ENCODE results near the gene FBXO31.
A peak's percentile ranks its signal among the peaks of the same experiment; 100 is the strongest.

FBXO31 gene, protein sequence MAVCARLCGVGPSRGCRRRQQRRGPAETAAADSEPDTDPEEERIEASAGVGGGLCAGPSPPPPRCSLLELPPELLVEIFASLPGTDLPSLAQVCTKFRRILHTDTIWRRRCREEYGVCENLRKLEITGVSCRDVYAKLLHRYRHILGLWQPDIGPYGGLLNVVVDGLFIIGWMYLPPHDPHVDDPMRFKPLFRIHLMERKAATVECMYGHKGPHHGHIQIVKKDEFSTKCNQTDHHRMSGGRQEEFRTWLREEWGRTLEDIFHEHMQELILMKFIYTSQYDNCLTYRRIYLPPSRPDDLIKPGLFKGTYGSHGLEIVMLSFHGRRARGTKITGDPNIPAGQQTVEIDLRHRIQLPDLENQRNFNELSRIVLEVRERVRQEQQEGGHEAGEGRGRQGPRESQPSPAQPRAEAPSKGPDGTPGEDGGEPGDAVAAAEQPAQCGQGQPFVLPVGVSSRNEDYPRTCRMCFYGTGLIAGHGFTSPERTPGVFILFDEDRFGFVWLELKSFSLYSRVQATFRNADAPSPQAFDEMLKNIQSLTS

DNA sequence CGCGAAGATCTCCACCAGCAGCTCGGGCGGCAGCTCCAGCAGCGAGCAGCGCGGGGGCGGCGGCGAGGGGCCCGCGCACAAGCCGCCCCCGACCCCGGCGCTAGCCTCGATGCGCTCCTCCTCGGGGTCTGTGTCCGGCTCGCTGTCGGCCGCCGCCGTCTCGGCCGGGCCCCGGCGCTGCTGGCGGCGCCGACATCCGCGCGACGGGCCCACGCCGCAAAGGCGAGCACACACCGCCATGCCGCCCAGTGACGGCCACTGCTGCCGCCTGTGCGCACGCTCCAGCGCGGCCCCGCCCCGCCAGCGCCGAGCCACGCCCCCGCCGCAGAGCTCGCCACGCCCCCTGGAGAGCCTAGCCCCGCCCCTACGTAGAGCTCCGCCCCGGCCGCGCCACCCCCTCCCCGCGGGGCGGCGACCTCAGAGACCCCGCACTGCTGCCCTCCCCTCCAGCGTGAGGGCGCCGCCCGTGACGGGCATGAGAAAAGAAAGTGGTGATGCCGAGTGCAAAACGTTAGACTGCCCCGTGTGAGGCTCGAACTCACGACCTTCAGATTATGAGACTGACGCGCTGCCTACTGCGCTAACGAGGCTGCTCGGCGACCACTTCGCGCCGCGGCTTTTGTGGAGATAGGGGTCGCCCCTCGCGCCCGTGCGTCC, at the start of gene FBXO31:
Gene FBXO31, minus strand, starts transcription at position 272 of the 657 bp plus-strand sequence. Its CDS starts 32 bp downstream, at position 240.
- DNase-seq: peak; percentile 93

DNA sequence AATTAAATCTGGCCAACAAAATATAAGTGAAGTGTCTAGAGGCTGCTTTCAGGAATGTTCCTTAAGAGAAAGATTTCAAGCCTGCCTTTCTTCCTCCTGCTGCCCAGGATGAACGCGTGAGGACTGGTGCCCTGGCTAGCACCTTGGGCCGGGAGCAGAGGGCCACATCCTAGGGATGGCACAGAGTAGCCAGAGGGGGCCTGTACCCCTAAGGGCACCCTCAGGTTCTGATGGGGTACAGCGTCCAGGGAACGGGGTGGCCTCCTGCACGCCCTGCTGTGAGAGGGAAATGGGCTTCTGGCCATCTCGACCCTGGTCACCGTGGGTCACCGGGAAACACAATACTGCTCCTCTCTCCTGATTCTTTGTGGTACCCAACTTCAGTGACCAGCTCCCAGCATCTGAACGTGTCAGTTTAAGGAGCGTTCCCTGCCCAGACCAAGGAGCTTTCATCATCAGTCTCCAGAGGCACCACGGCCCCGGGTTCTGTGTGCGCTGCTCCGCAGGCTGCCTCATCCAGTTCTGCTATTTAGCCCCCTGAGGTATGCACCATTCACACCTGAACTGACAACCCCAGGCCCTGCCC, 48.8 kb upstream of the FBXO31 start:
- DNase-seq: no peak

DNA sequence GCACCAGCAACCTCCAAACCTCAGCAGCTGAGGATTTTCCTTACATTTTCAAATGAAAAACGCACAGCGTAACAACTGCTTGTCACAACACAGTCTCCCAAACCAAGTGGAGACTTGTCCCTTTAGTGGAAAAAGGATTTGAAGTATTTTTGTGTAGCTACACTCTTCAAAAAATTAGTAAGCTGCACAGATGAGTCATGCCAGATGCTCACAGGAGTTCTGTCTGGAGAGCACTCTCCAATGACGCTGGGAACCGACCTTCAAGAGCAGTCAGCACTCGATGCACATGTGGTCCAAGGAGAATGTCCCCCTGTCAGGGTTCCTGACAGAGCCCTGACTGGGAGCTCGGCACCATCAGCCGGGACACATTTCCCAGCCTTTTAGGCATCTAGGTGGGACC, 48.4 kb upstream of the FBXO31 start:
- DNase-seq: no peak

DNA sequence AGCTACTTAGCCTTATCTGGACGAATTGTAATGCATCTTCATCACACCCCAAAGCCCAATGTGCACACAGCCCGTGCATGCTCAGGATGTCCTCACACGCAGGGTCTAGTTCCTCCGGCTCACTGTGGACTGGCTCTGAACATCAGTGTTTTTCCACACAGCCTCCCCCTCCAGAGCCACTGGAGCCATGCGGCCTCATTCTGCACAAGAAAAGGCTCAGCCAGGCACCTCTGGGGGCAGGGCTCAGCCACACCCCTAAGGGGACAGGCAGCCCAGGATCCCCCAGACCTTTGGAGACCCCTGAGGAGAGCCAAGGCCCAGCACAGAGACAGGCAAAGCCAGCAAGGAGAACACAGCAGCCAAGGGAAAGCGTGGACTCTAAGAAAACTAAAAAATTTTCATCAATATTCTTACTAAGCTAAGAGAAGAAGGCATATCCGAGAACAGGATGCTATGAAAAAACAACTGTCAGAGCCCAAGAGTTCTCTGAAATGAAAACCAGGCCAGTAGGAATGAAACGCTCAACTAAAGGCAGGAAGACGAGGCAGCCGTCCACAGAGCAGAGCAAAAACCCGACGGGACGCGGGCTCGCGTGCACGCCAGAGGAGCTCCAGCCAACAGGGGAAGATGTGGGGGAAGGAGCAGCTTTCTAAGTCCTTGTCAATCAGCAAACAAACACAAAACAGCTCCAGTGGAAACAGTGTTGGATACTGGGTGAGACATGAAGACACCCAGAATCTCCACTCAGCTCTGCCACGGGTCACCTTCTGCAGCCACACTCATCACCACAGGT, 43.0 kb upstream of the FBXO31 start:
- no peak for DNase-seq

DNA sequence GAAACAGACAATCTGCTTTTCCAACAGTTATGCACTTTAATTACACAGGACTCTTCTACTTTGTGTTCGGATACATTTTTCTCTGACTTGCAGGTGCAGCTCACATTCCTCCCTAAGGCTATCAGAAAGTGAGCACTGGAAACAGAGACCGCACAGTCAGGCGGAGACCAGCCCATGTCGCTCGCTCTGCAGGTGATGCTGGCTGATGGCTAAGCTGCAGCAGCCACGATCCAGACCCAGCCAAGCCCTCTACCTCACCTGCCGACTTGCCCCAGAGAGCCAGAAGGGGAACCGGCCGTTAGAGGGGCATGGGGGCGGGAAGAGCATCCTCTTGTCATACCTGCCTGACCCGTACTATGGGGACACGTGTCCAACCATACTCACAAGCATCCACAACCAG, 42.4 kb upstream of the FBXO31 start:
- no peak for DNase-seq

DNA sequence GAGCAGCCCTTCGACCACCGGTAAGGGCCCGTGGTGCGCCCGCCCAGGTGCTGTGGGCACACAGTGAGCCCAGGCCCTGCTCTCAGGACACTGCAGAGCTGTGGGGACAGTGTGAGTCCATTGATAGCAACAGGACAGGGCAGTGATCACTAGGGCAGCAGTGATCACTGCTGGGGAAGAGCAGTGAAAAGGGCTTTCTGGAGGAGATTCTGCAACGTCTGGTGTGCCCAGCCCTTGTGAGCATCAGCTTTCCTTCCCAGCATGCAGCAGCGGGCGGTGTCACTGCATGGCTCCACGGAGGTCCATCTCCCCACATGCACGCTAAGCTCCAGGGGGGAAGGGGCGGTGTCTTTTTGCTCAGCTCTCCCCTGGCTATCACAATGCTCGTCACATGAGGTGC, 40.7 kb upstream of the FBXO31 start:
- DNase-seq: no peak

DNA sequence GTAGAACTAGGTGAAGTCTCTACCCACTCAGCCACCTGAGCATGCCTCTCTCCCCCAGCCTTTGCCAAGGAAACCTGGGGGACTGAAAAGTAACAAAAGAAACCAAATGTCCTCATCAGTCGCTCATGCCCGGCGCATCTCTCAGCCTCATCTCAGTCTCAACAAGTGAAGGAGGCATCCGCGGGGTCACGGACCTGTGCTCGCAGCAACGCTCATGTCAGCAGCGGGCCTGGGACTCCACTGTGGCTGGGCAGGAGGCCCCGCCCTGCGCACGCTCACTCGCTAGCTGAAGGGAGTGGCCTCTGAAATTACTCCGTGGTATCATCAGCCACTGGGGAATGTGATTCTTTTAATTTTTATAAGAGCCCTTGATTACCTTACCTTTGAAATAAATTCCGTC, 39.9 kb upstream of the FBXO31 start:
- no peak for DNase-seq

DNA sequence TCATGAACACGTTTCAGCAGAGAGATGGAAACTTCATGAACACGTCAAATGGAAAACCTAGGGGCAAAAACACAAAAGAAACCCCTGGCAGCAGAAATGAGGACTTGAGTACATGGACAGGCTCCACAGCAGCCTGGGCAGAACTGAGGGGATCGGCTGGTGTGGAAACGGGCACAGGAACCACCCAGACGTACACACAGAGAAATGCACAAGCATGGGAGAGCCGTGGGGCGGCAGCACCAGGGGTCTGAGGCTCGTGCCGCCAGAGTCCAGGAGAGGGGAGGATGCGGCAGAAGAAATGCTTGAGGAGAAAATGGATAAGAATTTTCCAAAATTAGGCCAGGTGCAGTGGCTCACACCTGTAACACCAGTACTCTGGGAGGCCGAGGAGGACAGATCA, 38.5 kb upstream of the FBXO31 start:
- DNase-seq: no peak

DNA sequence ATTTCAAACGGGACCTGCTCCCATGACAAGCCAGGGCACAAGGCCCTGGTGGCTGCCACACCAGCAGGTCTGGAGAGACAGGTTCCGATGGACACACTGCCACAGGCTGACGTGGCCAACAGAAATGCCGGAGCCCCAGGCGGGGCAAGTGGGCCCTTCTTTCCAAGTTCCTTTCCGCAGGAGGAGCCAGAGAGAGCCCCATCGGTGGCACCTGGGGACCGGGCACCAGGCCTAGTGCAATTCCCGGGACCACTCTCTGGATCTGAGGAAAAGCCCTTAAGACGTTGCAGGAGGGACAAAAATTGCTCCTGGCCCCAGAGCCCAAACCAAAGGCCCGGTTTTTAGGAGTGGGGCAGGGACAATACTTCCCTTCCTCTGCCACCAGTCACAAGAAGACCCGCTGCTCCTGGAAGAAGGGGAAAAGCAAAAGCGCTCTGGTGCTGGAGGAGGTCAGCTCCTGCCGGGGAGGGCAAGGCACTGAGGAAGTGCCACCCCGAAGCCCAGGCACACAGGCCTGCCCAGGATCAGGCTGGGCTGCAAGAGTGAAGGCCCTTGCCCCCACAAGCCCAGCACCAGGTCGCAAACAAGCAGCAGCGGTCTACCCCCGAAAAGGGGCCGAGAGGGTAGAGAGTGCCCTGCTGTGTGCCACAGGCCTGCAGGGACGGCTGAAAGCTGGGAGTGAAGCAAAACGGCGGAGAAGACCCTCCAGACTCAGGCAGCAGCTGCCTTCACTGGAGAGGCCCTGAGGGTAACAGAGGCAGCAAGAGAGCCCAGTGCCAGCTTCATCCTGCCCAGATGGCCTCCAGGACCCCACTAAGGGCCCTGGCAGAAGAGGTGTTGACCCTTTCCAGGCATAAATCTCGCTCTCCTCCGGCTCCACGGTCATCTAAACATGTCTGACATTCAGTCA, 37.7 kb upstream of the FBXO31 start:
- no peak for DNase-seq

DNA sequence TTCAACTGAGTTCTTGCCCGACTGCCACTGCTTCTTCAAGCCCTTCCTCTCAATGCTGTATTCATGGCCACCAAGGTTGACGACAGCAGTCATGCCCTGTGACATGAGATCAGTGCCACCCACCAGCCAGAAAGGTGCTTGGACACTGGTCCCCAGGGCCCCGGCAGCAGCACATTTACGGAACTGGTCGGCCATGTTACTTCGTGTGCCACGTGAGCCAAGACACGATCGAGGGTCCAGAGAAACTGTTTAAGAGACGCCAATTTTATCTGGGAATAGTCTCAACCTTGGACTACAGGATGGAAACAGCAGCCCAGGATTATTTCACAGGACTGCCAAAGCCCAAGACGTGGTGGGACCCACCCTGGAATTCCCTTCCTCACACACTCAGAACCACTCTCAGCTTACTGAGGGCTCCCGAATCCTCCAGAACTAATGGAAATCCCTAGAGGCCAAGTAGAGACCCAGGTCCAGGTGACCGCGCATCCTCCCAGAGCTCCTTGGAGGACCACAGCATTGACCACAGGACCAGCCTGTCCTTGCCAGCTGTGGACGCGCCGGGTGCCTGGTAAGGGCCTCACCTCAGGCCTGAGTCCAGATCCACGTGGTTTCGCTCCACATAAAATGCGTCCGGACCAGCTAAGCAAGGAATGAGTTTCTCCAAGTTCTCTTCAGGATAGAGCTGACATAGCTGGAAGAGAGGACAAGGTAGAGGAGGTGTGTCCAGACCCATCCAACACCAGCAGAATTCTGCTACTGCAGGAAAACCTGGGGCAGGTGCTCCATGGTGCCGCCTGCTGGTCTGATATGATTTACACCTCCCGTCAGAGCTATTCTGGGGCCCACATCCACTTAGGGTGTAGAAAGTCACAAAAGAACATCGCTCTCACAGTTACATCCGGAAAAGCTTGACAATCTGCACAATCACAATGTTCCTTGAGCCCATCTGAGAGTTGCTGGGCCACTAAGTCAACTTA, 36.7 kb upstream of the FBXO31 start:
- no peak for DNase-seq

DNA sequence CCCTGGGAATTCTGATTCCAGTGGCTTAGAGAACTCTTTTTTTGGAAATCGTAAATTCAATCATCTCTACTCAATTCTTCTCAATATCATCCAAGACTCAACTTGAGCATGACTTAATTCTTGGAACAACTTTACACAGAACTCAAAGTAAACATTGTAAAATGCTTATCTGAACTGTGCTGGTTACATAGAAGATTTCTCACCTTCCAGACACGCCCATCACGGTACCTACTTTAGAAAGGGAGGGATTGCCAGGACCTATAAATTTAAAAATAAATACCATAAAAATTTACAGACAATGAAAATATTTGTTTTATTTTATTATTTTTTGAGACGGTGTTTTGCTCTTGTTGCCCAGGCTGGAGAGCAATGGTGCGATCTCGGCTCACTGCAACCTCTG, 35.1 kb upstream of the FBXO31 start:
- no peak for DNase-seq

DNA sequence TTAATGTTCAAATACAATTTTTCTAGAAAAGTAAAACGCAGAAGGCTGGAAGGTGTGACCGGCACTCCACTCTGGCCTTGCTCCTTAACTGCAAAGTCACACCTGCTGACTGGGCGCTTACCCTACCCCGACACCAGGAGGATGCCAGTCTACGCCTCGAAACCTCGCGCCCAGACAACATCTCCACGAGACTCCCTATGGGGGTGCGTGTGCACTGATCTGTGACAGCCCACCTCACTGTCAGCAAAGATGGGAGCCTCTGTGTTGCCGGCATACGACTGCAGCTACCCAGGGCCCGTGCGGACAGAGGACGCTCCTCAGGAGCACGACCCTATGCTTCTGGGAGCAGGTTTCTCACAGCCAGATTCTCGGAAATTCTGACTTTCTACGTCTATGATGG, 34.6 kb upstream of the FBXO31 start:
- DNase-seq: no peak

DNA sequence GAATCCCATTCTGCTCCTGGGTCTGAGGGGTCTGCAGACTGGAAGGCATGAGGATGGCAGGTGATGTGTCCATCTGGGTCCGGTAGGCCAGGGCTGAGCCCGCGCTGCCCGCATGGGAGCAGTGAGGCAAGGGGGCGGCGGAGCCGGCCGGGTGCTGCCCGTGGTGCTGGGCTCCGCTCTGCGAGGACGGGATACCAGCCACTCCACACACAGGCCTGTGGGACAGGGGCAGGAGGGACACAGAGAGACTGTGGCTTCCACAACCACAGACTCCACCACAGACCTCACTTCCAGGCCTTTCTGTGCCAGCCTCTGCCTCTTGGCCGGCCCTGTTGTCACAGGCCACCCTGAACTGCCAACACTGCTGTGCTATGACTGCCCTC, 33.9 kb upstream of the FBXO31 start:
- no peak for DNase-seq

DNA sequence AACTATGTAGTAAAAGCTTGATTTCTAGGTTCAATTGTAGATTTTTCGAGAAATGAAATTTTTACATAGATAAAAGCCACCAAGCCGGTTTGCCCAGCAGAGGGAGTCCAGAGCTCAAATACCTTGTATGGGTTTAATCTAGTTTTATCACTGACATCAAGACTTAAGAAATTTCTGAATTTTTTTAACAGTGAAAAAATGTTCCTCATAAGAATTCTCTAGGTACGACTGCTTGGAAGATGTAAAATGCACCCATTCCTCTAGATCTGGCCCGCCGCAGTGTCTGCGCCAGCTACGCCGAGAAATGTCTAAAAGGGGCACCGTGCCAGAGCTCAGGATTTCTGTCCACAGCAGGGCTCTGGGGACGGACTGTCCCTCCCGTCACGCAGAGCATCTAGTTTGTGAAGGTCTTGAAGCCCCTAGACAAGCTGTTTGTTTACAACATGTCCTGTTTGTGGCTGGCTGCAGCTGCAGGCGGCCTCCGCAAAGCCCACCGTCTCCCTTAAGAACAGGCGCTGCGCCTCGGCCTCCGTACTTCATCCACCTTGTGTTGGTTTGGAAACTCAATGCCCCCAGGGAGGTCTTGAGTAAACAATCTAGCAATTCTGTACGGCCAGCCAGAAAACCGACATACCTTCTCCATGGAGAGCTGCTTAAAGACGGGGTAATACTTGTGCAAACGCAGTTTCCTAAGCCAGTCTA, 33.4 kb upstream of the FBXO31 start:
- peak; percentile 49 for DNase-seq

DNA sequence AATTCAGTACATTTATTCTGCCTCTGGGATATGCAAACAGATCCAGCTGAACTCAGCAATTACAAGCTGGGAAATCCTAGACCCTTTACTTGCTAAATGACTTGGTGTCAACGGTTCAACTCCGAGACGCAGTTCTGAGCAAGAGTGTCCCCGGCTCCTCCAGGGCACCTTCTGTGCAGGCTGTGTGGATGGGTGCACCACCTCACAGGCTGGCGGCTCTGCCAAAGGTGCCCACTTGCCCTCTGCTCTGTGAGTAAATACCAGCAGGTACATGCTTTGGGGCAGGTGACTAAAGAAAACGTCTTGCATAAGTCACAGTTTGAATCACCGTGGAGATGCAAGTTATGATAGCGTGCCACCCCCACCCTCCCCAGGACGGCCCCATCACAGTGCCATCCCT, 31.9 kb upstream of the FBXO31 start:
- no peak for DNase-seq

DNA sequence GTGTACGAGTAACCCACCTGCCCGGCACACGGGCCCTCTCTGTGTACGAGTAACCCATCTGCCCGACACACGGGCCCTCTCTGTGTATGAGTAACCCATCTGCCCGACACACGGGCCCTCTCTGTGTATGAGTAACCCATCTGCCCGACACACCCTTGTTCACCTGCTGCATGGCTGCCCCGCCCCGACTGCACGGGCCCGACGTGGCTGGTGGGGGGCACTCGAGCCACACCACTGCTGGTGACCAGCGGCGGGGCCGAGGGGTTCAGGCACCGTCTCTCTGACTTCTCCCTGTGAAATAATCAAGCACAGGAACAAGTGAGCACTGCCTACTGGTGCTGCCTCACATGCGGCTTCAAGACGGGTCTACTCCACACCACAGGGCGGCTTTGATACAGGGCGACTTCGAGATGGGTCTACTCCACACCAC, 30.7 kb upstream of the FBXO31 start:
- no peak for DNase-seq

DNA sequence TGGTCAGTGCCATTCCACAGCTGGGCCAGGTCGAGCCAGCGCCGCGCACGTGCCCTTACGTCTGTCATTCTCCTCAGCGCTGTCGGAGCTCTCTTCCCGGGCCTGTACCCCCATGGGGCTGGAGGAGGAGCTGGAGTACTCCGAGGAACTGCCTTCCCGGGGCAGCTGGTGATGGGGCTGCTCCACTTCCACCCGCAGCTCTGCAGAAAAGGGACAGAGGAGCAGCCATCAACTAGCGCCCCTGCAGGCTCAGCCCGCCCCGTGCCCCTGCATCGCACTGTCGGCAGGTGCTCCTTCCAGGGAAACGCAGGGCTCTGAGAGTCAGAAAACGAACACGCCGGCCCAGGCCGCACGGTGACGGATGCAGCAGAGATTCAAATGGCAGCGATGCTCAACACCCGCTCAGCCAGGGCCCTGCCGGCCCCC, 29.4 kb upstream of the FBXO31 start:
- no peak for DNase-seq

DNA sequence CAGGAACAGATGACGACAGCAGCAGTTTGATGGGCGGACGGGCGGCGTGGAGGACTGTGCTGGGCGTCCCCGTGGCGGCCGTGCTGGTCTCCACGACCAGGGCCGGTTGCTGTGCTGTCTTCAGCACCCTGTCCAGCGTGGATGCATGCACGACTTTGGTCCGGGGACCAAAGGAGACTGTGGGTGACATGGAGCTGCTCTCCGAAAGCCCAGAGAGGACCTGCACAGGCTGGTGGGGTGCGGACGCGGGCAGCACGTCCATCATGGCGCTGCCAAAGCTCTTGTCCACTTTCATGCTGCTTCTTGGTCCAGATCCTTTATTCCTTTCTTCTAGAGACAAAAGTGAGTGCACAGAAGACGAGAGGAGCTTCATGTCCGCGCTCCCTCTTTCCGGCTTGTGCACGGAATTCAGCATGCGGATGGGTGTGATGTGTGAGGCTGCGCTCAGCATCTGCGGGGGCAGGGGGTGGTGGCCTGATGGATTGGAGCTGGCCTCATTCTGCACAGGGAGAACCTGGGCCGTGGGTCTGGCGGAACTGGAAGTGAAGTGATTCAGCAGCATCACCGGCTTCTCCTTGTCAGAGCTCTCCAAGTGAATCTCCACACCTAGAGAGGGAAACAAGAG, 28.9 kb upstream of the FBXO31 start:
- DNase-seq: no peak

Measured in stimulated activated CD4-positive, alpha-beta T cell treated with anti-CD3 and anti-CD28 coated beads, Interleukin-15, amount 100 ng/mL, for 24 hours (primary cell).